K562 (cell line): ENCODE data around the gene SAP30BP. TPM values are rescaled to one million over a fixed set of nuclear protein-coding genes. Genes with fewer than 3 reads are reported as not detected.

Source experiments
- RREB1 ChIP-seq: fragments of 250-450 bp; sonication (Bioruptor Pico); IDR thresholded peaks from 2 replicates; pipeline ENCODE4 v1.4.0; 2020
- SIRT6 ChIP-seq: IDR thresholded peaks from one replicate; pipeline ENCODE4 v1.6.1; 2012; ENCODE audit warnings: low read depth, mild to moderate bottlenecking, control low read depth, inconsistent platforms, low read length, moderate library complexity
- THRAP3 ChIP-seq: fragments of 450-650 bp; IDR thresholded peaks from 2 replicates; pipeline ENCODE4 v1.6.1; 2016; ENCODE audit warnings: mild to moderate bottlenecking, inconsistent platforms, borderline replicate concordance
- ZBTB8A ChIP-seq: fragments of 450-650 bp; IDR thresholded peaks from 2 replicates; pipeline ENCODE4 v1.6.1; 2018; ENCODE audit warnings: mild to moderate bottlenecking, moderate library complexity; ENCODE audit not compliant: partially characterized antibody
- ZNF740 ChIP-seq, 3 experiments: fragments of 200-800 bp in 1 of 3; sonication (Bioruptor generic) in 1 of 3; sonication (generic) in 1 of 3; formaldehyde crosslinking in 1 of 3; IDR thresholded peaks; 2 replicates each; pipeline versions ENCODE4 v1.6.1 to v1.8.0; 2016 to 2022; ENCODE audit warnings: mild to moderate bottlenecking in 2 of 3, missing compliant biosample characterization in 2 of 3, missing genetic modification characterization in 2 of 3, missing genetic modification reagents in 1 of 3
- polyA plus RNA-seq, 8 experiments: library from polyadenylated mRNA; depleted of rRNA in 4 of 8; stranded (reverse) in 5 of 8; unstranded in 3 of 8; fragments of >200 nt; fragmentation: Nextera tagmentation in 2 of 8; fragmentation: Illumina TruSeq in 1 of 8; extraction: Ambion mirVana in 2 of 8; extraction: Trizol in 1 of 8; gene quantifications; 2 replicates each; pipeline versions ENCODE4 v1.2.1 to v1.2.3, GENCODE V29; 2011 to 2014; ENCODE audit warnings: inconsistent platforms in 1 of 8, missing spikeins in 1 of 8
- total RNA-seq, 7 experiments: library from RNA; depleted of rRNA in 6 of 7; stranded (reverse); fragments of >200 nt in 6 of 7; fragmentation: Illumina TruSeq in 2 of 7; extraction: Trizol in 2 of 7; gene quantifications; 2 replicates each; pipeline versions ENCODE4 v1.2.1 to v1.2.3, GENCODE V29; 2011 to 2021; ENCODE audit warnings: low replicate concordance in 1 of 7

The SAP30BP gene
- total and polyA plus RNA-seq, 9 of the 15 experiments (the other 6 are each of a cell fraction or from before 2014, with no cell fraction given): 45.3 to 154 (median 71.7) TPM

GRCh38 chr17:75676461-75676860, 9.3 kb downstream of the SAP30BP start (continued):
- no peak for TF ChIP-seq RREB1 (CRISPR knock-in tag)
- no peak for TF ChIP-seq ZNF740 (CRISPR knock-in tag; IDR thresholded peaks at IDR 0.05)
- TF ChIP-seq ZNF740 (tag; IDR thresholded peaks at IDR 0.05): no peak
- no peak for TF ChIP-seq ZBTB8A
- no peak for TF ChIP-seq SIRT6
- no peak for TF ChIP-seq THRAP3
